Left ventricle myocardium inferior (tissue), 1 donor: Measurements from ENCODE around the gene PRELID1. TPM values are rescaled to one million over a fixed set of nuclear protein-coding genes. Genes with fewer than 3 reads are reported as not detected.

ENCODE experiments used
- DNase-seq: peaks from one replicate; pipeline ENCODE4 v3.0.0-alpha.2; 2020
- H3K27ac ChIP-seq: fragments of 200-600 bp; replicated peaks from 2 replicates; pipeline ENCODE4 v1.8.0; 2021
- H3K27me3 ChIP-seq: fragments of 200-600 bp; 2 replicates; pipeline ENCODE4 v1.8.0; 2021; ENCODE audit warnings: low read depth
- H3K36me3 ChIP-seq: fragments of 200-600 bp; 2 replicates; pipeline ENCODE4 v1.8.0; 2021
- H3K4me1 ChIP-seq: fragments of 200-600 bp; 2 replicates; pipeline ENCODE4 v1.8.0; 2021
- H3K4me3 ChIP-seq: fragments of 200-600 bp; 2 replicates; pipeline ENCODE4 v1.8.0; 2021; ENCODE audit warnings: mild to moderate bottlenecking, moderate library complexity
- H3K9me3 ChIP-seq: fragments of 200-600 bp; replicated peaks from 2 replicates; pipeline ENCODE4 v1.8.0; 2021
- CTCF ChIP-seq: fragments of 200-600 bp; IDR thresholded peaks from 2 replicates; pipeline ENCODE4 v1.8.0; 2021; ENCODE audit warnings: antibody characterized with exemption, mild to moderate bottlenecking, borderline replicate concordance
- intact Hi-C: fragments of 100-400 bp; cut with micrococcal nuclease; formaldehyde crosslinking; loops from one replicate; pipeline ENCODE4 v1.11.0; 2022
- total RNA-seq: library from RNA; stranded (reverse); fragmentation: NEBNext Ultra II Directional; extraction: Animal tissue kit (Norgen Biotek cat#: 25700); gene quantifications from one replicate; pipeline ENCODE4 v1.2.1, GENCODE V29; 2021
- donor health status: DM: no; HTN: yes; CAD: no; lungs with severe emphysema.

The PRELID1 gene
- total RNA-seq, 1 donor from 2014 or later, result 40.0 TPM

- TF ChIP-seq CTCF, result no peak
- no peak for DNase-seq
Observed at GRCh38 chr5:177332031-177332895, 28.7 kb downstream of the PRELID1 start.

GRCh38 chr5:177332896-177333260 is 29.3 kb downstream of the PRELID1 start:
- no peaks in the 10 kb centered on the region for H3K9me3 ChIP-seq
- H3K27me3 ChIP-seq, result no peaks in the 10 kb centered on the region
- TF ChIP-seq CTCF, result no peak
- peaks cover 90% of the 10 kb centered on the region for H3K36me3 ChIP-seq
- intact Hi-C loops, result no loop called here
- no peak overlapping the region for H3K27ac ChIP-seq
- peaks cover 34% of the 10 kb centered on the region for H3K4me1 ChIP-seq
- no peak for DNase-seq
- no peak overlapping the region for H3K4me3 ChIP-seq

More at GRCh38 chr5:177332031-177332895, 28.7 kb downstream of the PRELID1 start:
- intact Hi-C loops, result no loop called here
- H3K27ac ChIP-seq, result no peak overlapping the region
- no peaks in the 10 kb centered on the region for H3K9me3 ChIP-seq
- H3K27me3 ChIP-seq, result no peaks in the 10 kb centered on the region
- no peak overlapping the region for H3K4me3 ChIP-seq
- peaks cover 40% of the 10 kb centered on the region for H3K4me1 ChIP-seq
- peaks cover 83% of the 10 kb centered on the region for H3K36me3 ChIP-seq

GRCh38 chr5:177333420-177334154 is 30.0 kb downstream of the PRELID1 start:
- H3K9me3 ChIP-seq, result no peaks in the 10 kb centered on the region
- DNase-seq, result no peak
- intact Hi-C loops, result no loop called here
- H3K4me1 ChIP-seq, result peaks cover 31% of the 10 kb centered on the region
- no peak for TF ChIP-seq CTCF
- H3K27ac ChIP-seq, result no peak overlapping the region
- no peak overlapping the region for H3K4me3 ChIP-seq
- no peaks in the 10 kb centered on the region for H3K27me3 ChIP-seq
- H3K36me3 ChIP-seq, result peaks cover 96% of the 10 kb centered on the region

GRCh38 chr5:177334155-177334551 is 30.6 kb downstream of the PRELID1 start:
- peaks cover 97% of the 10 kb centered on the region for H3K36me3 ChIP-seq
- no peak overlapping the region for H3K27ac ChIP-seq
- H3K27me3 ChIP-seq, result no peaks in the 10 kb centered on the region
- intact Hi-C loops, result no loop called here
- no peaks in the 10 kb centered on the region for H3K9me3 ChIP-seq
- no peak for TF ChIP-seq CTCF
- no peak for DNase-seq
- H3K4me3 ChIP-seq, result no peak overlapping the region
- peaks cover 32% of the 10 kb centered on the region for H3K4me1 ChIP-seq

GRCh38 chr5:177334781-177335700 is 31.4 kb downstream of the PRELID1 start:
- DNase-seq, result peak; percentile 55
- Histone ChIP-seq H3K36me3 (peaks cover 89% of the 10 kb centered on the region), H3K9me3 (no peaks in the 10 kb centered on the region), H3K4me3 (no peak overlapping the region), H3K27me3 (no peaks in the 10 kb centered on the region), H3K27ac (peak overlapping the region; percentile 63), H3K4me1 (peaks cover 35% of the 10 kb centered on the region)
- no peak for TF ChIP-seq CTCF
- intact Hi-C loops, result no loop called here
